DMS53 treated with DMSO at 0.1 percent for 48 hours (cell line): Measurements from ENCODE around the gene OMA1.

Experiments
- DNase-seq: peaks from one replicate; lab custom pipeline; 2025; ENCODE audit not compliant: unreplicated experiment; lab: John Stamatoyannopoulos, UW

The OMA1 gene

GRCh38 chr1:58434607-58435006, 111.9 kb downstream of the OMA1 start:
- DNase-seq = no peak

GRCh38 chr1:58434181-58434580, 112.3 kb downstream of the OMA1 start:
- no peak for DNase-seq

GRCh38 chr1:58432851-58433668, 113.5 kb downstream of the OMA1 start:
- no peak for DNase-seq

GRCh38 chr1:58431901-58432620, 114.5 kb downstream of the OMA1 start:
- no peak for DNase-seq
